HG03159 (cell line): Measurements from ENCODE around the gene SORCS3.

Experiments used
- ATAC-seq: cut with Tn5 transposase; IDR thresholded peaks from one replicate; pipeline ENCODE4 v1.9.1; 2021; ENCODE audit warnings: mild to moderate bottlenecking, moderate library complexity; ENCODE audit not compliant: unreplicated experiment

SORCS3 gene

GRCh38 chr10:104643303-104643663, 2.2 kb downstream of the SORCS3 start:
- no peak for ATAC-seq

- no peak for ATAC-seq
Observed at GRCh38 chr10:104646146-104646545, 5.1 kb downstream of the SORCS3 start.

- no peak for ATAC-seq
Observed at GRCh38 chr10:104648421-104648820, 7.3 kb downstream of the SORCS3 start.

DNA sequence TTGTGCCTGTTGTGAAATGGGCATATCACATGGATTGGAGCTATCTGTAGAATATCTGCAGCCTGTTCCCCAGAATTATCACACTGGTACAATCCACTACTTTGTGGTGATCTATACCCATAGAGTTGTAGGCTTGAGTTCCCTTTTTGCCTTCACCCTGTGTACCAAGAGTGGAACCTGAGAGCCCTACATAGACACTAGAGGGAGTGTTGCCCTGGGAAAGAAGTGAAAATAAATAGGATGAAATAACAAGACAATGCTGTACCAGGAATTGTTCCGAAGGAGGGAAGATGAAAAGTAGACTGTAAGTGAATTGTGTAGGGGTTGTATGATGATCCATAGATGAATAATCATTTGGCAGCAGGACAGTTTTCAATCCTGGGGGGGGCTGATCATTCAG, 9.0 kb downstream of the SORCS3 start:
- no peak for ATAC-seq

- ATAC-seq, result no peak
Observed at GRCh38 chr10:104650635-104651331, 9.7 kb downstream of the SORCS3 start.

DNA sequence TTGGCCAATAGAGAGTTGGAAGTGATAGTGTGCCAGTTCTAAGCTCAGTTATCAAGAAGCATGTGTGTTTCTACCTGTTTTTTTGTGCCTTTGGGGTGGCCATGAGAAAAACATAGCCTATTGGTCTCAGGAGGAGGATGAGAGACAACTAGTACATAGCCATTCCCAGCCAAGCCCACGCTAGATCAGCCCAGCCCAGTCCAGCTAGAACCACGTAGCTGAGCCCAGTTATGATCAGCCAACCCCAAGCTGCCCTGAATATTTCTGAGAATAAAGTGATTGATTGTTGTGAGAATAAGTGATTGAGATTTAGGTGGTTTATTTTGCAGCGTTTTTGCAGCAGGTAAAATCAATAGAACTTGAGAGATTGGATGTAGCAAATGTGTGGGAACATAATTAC, 15.9 kb downstream of the SORCS3 start:
- no peak for ATAC-seq

GRCh38 chr10:104657457-104657856, 16.4 kb downstream of the SORCS3 start:
- no peak for ATAC-seq

DNA sequence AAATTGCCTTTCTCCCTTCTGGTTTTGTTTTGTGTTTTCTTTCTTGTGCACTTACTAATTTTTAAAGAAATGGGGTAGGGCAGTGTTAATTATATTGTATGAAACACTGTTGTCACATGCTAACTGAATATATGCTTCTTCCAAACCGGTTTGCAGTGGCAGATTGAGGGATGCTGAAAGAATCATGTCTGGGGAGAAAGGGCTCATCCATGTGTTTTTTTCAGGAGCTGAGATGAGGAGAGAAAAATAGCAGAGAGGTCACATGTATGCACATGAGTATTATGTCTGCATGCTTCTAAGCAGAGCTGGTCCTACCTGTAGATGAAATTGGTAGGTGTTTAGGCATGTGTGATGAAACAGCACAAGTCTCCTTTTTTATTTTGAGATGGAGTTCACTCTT, 17.0 kb downstream of the SORCS3 start:
- ATAC-seq, result no peak

- ATAC-seq, result no peak
Observed at GRCh38 chr10:104659809-104660208, 18.7 kb downstream of the SORCS3 start.

GRCh38 chr10:104663076-104663475, 22.0 kb downstream of the SORCS3 start:
- no peak for ATAC-seq

- no peak for ATAC-seq
Observed at GRCh38 chr10:104663563-104663962, 22.5 kb downstream of the SORCS3 start.

DNA sequence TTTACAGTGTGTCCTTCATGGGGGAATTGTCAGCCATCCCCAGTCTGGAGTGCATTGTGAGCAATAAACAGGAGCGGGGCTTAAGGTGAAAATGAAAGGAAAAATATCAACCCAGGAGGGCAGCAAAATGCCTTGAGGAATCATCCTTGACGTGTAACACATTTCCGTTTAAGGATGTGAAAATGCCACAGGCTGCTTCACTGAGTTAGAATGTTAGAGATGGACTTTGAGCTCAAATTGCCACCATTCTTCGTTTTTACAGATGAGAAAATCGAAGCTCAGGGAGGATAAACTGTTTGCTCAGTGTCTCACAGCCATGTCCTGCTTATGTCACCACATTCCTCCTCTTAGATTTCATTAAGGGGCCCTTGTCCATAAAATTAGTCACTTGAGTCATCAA, 23.1 kb downstream of the SORCS3 start:
- no peak for ATAC-seq

DNA sequence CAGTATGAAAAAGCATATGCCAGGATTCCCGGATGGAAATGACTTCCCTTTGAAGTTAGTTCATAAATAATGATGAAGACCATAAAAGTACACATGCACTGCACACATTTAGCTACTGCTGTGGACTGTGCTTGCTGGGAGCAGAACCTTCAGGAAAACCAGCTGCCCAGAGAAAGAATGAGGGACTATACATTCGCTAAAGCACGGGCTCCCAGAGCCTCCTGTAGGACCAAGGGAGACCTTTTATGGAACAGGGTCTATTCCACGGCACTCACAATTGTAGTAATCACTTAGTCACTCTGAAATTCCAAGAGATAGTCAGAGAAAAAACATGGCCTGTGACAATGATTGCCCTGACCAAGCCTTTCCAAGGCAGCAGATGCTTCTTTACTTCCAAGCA, 24.1 kb downstream of the SORCS3 start:
- ATAC-seq, result no peak

GRCh38 chr10:104666106-104666505, 25.0 kb downstream of the SORCS3 start:
- ATAC-seq, result no peak

- no peak for ATAC-seq
Observed at GRCh38 chr10:104676874-104677273, 35.8 kb downstream of the SORCS3 start.

DNA sequence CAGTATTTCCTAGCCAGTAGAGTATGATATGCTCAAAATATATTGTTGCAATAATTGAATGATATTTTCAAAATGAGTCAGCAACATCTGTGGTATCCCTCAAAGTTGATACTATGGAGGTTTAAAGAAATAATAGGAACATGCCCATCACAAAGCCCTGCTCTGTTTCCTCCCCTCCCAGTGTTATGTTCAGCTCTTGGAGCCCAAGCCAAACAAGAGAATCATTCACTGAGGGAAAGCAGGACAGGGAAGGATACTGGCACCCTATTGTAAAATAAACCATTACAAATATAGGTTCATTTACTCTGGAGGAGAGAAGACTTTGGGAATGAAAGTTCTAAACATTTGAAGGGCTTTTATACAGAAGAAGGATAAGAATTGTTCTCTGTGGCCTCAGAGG, 37.6 kb downstream of the SORCS3 start:
- ATAC-seq, result no peak

DNA sequence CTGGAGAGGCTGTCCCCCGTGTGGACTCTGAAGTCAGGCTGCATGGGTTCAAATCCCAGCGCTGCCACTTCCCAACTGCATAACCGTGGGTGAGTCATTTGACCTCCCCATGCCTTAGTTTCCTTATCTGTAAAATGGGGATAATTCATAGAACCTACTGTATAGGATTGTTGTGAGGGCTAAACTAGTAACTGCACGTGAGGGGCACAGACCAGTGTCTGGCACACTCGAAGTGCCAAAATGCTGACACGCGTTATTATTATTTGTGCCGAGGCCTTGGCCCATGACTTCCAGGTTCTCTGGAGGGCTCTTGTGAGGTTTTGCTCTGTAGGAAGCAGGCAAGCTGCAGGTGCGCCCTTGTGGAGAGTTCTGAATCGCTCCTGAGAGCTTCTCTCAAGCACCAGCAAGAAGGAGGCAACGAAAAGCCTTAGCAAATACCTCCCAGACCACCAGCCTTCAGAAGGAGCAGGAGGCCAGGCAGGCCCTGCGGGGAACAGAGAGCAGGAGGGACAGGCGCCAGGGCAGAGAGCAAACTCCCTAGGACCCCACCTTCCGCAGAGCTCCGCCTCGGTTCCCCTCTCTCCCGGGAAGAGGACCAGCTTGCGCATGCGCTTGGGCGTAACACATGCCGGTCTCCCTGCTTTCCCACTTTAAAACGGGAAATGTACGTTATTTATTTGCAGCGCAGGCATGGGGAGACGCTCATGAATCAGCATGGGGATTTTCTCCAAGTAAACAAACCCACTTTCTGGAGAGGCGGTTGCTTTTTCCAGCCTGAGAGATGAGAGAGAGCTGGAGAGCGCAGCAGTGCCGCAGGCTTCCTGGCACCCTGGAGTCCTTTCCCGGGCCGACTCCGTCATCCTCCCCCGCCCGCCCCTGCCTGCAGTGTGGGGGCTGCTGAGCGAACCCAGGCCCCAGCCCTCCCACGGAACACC, 39.6 kb downstream of the SORCS3 start:
- no peak for ATAC-seq

DNA sequence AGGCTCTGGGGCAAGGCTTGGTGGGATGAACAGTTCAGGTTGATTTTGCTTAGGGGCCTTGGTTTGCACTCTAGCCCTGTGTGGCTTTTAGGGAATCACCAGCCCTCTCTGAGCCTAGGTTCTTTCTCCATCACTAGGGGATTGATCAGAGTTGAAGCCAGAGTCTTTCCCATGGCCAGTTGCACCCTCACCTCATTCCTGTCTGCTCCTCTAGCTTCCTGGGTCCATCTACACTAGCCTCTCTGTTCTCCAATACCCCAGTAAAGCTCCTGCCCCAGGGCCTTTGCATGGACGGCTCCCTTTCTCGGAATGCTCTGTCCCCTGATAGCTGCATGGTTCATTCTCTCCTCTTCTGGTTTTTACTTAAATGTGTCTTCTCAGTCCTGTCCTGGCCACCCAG, 40.4 kb downstream of the SORCS3 start:
- ATAC-seq, result no peak

DNA sequence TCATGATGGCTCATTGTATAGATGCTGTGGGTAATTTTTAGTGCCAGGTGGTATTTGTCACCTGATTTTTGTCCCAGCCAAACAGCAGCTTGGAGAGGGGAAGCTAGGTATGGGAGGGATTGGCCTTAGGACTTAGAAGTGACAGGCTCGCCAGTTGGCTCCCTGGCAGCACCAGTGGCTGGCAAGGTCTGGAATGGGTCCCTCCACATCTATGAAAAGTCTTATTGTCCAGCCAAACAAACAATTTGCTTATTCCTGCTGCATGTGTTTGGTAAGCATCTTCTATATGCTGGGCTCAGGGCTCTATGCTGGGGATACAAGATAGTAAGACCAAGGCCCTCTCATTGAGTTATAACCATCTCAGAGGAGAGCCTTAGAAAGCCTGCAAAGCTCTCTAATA, 42.5 kb downstream of the SORCS3 start:
- no peak for ATAC-seq

GRCh38 chr10:104686829-104687228, 45.7 kb downstream of the SORCS3 start:
- no peak for ATAC-seq

GRCh38 chr10:104688251-104689042, 47.4 kb downstream of the SORCS3 start:
- no peak for ATAC-seq
